ENCODE results near the gene ABHD2. TPM values are rescaled to one million over a fixed set of nuclear protein-coding genes. Genes with fewer than 3 reads are reported as not detected.

The ABHD2 gene
- total RNA-seq, 1 experiment from 2014 or later: 15.6 TPM

DNA sequence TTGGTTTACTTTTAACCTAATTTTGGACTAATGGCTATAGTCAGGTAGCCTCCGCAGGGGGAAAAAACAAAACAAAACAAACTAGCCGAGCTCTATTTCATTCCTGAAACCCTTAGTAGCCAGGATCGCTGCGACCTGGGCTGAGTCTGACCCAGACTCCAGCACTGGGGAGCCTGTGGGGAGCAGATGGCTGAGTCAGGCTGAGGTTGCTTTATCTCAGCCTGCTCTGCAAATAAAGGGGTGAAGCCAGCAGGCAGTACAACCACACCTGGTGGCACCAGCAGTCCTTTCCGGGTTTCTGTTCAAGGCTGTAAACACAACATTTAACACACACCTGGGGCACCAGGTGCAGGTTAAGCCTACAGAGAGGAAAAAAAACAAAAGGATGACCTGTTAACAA is 27.3 kb downstream of the ABHD2 start:
- Histone ChIP-seq H4K5ac (ENCODE audit: insufficient read length, low read depth, low read length) (no peak overlapping the region), H4K8ac (replicated peaks; ENCODE audit: insufficient read length, low read depth, low read length) (no peak overlapping the region), H2BK120ac (ENCODE audit: low read depth, low read length, poor library complexity, severe bottlenecking) (no peak overlapping the region), H2BK15ac (ENCODE audit: low read depth, low read length) (no peak overlapping the region), H4K20me1 (ENCODE audit: control insufficient read depth, insufficient read depth, insufficient read length) (no peaks in the 10 kb centered on the region), H3K23ac (ENCODE audit: insufficient read length, low read depth, low read length) (no peak overlapping the region), H2BK12ac (ENCODE audit: insufficient read length, low read depth, low read length) (no peak overlapping the region), H3K18ac (ENCODE audit: insufficient read length, low read depth, low read length) (no peak overlapping the region), H3K9ac (ENCODE audit: extremely low read depth, insufficient read length, low read length) (no peak overlapping the region), H3T11ph (ENCODE audit: low read length) (no peak overlapping the region), H2BK20ac (ENCODE audit: low read depth, low read length, poor library complexity, severe bottlenecking) (no peak overlapping the region), H3K27me3 (ENCODE audit: insufficient read depth, low read length) (no peaks in the 10 kb centered on the region), H3K9me3 (ENCODE audit: control insufficient read depth, low read depth, low read length) (no peaks in the 10 kb centered on the region), H2BK5ac (ENCODE audit: insufficient read length, low read length) (no peak overlapping the region), H3K56ac (ENCODE audit: insufficient read length, low read depth, low read length) (no peak overlapping the region), H2AFZ (ENCODE audit: low read length) (no peak overlapping the region), H3K23me2 (ENCODE audit: insufficient read length, low read depth, low read length, poor library complexity, severe bottlenecking) (no peaks in the 10 kb centered on the region), H3K4me1 (ENCODE audit: insufficient read depth, low read length) (peaks cover 7% of the 10 kb centered on the region; the same call in 1 of the 2 replicates), H3K79me1 (ENCODE audit: insufficient read depth, low read depth, low read length, poor library complexity, severe bottlenecking) (no peaks in the 10 kb centered on the region), H2AK5ac (ENCODE audit: insufficient read length, low read length) (no peak overlapping the region), H3K4ac (ENCODE audit: low read depth, low read length) (no peak overlapping the region), H3K14ac (ENCODE audit: insufficient read depth, low read length) (peak overlapping the region; percentile 58; the same call in 1 of the 2 replicates), H3K4me2 (ENCODE audit: insufficient read depth, insufficient read length, low read length) (no peak overlapping the region), H3K27ac (ENCODE audit: insufficient read length, low read depth, low read length) (peak overlapping the region; percentile 88), H4K91ac (ENCODE audit: insufficient read length, low read depth, low read length) (no peak overlapping the region), H3K79me2 (ENCODE audit: insufficient read depth, low read length) (no peaks in the 10 kb centered on the region)
- Mint-ChIP-seq H3K36me3 (ENCODE audit: insufficient read depth in 1 of 3, low read depth in 3 of 3) (peaks cover 0 to 24% (median 17%) of the 10 kb centered on the region in 3 experiments; a peak in 5 of 7 replicates), H3K27ac (peak overlapping the region; percentile 76 to 99 (median 97)), H3K4me1 (peaks cover 27 to 61% of the 10 kb centered on the region in 2 experiments), H3K9me3 (no peaks in the 10 kb centered on the region), H3K27me3 (ENCODE audit: low read depth) (no peaks in the 10 kb centered on the region), H3K4me3 (peak overlapping the region in 1 of 2 experiments; percentile 51; a peak in 2 of 5 replicates)
- TF ChIP-seq, protein P1, sequence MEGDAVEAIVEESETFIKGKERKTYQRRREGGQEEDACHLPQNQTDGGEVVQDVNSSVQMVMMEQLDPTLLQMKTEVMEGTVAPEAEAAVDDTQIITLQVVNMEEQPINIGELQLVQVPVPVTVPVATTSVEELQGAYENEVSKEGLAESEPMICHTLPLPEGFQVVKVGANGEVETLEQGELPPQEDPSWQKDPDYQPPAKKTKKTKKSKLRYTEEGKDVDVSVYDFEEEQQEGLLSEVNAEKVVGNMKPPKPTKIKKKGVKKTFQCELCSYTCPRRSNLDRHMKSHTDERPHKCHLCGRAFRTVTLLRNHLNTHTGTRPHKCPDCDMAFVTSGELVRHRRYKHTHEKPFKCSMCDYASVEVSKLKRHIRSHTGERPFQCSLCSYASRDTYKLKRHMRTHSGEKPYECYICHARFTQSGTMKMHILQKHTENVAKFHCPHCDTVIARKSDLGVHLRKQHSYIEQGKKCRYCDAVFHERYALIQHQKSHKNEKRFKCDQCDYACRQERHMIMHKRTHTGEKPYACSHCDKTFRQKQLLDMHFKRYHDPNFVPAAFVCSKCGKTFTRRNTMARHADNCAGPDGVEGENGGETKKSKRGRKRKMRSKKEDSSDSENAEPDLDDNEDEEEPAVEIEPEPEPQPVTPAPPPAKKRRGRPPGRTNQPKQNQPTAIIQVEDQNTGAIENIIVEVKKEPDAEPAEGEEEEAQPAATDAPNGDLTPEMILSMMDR (conservative IDR thresholded peaks at IDR 0.05): no peak
- no peak for DNase-seq
- no CpG with 5 or more reads among the region's 5 CpGs for WGBS (ENCODE audit: extremely low coverage, insufficient read length, low lambda C conversion rate)
